Omental fat pad (tissue), 4 donors: ENCODE data around the gene SOX6. TPM values are rescaled to one million over a fixed set of nuclear protein-coding genes. Genes with fewer than 3 reads are reported as not detected.
A peak's percentile ranks its signal among the peaks of the same experiment; 100 is the strongest.

Experiments
- ATAC-seq: fragments of 150-250 bp; one replicate; pipeline ENCODE4 v1.9.1; 2016; ENCODE audit warnings: mild to moderate bottlenecking, moderate library complexity; ENCODE audit not compliant: low FRiP score
- DNase-seq: peaks from one replicate; pipeline ENCODE4 v3.0.0-alpha.2; 2019; ENCODE audit warnings: low spot score
- CTCF ChIP-seq, 3 donors: fragments of 450-650 bp; IDR thresholded peaks; one replicate each; pipeline ENCODE4 v1.5.1; 2016 to 2017; ENCODE audit warnings: antibody characterized with exemption in 3 of 3, mild to moderate bottlenecking in 3 of 3, moderate library complexity in 2 of 3
- total RNA-seq, 4 donors: library from RNA; depleted of rRNA; stranded (reverse); fragments of >200 nt; gene quantifications; one replicate each; pipeline ENCODE4 v1.1.0, GENCODE V29; 2016

The SOX6 gene
- total RNA-seq, 4 donors from 2014 or later, result 2.0 to 41.0 (median 8.9) TPM

DNA sequence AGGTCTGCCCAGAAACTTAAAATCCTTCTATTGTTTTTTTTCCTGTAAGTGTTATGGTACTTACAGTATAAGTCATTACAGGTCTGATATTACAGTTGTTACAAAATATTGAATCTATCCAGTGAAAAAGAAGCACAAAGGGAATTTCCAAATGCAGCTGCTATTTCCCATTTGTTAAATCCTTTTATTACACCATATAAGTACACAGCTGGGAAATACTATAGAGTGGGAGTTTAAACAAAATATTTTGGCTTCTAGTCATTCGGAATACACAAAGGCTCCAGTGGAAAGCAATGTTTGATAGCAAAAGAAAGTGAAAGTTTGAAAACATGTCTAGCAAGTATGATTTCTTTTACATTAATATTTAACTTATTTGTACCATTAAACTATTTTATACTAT lies 18.0 kb downstream of the SOX6 start:
- ATAC-seq (peak; percentile 41), DNase-seq (no peak)
- no peak for TF ChIP-seq CTCF (IDR thresholded peaks at IDR 0.05)

- ATAC-seq, result no peak
- TF ChIP-seq CTCF (IDR thresholded peaks at IDR 0.05), result no peak
- DNase-seq, result no peak
Measured at GRCh38 chr11:16337421-16338213, 18.7 kb downstream of the SOX6 start.

DNA sequence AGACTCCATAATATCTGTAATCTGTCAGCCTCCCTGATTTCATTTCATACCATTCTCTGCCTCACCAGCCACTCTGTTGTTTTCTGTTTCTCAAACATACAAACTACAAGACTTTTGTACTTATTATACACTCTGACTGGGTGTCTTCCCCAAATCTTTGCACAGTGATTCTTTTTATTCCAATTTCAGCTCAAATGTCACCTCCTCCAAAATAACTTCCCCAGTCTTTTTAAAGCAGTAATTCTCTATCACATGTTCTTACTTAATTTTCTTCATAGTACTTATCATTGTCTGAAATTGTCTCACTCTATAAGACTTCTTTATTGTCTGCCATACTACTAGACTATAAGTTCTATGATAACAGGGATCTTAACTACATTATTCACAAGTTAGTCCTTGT lies 19.6 kb downstream of the SOX6 start:
- DNase-seq, result no peak
- no peak for TF ChIP-seq CTCF (IDR thresholded peaks at IDR 0.05)
- ATAC-seq, result no peak

GRCh38 chr11:16336204-16336603 lies 20.1 kb downstream of the SOX6 start:
- no peak for TF ChIP-seq CTCF (IDR thresholded peaks at IDR 0.05)
- DNase-seq, result no peak
- no peak for ATAC-seq

DNA sequence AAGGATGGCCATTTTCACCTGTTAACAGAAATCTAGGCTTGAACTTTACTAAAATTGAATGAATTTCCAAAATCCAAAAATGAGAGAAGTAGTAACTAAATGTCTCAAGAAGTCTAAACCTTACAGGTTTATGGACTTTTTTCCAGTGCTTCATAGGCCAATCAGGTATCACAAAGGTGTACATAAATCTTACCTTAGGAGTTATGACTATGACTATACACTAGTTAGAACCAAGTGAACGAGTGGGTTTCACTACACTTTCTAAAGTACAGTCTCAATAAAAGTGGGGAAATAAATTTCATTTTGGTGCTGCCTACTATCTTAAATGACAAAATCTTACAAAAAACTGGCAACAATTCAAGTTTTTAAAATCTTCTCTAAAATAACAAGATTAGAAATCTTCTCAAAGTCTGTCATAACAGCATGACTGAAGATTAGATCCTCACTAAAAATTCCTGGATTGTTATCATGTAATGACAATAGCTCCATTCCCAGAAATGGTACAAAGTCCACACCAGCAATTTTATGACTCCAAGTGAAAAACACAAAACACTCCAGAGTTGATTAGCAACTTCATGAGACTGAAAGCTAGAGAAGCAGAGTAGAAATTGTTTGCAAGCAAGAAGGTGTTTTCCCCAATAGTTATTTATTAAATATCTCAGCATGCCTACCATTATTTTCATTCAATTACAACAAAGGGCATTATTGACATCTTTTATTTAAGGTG lies 20.9 kb downstream of the SOX6 start:
- ATAC-seq (no peak), DNase-seq (no peak)
- no peak for TF ChIP-seq CTCF (IDR thresholded peaks at IDR 0.05)

DNA sequence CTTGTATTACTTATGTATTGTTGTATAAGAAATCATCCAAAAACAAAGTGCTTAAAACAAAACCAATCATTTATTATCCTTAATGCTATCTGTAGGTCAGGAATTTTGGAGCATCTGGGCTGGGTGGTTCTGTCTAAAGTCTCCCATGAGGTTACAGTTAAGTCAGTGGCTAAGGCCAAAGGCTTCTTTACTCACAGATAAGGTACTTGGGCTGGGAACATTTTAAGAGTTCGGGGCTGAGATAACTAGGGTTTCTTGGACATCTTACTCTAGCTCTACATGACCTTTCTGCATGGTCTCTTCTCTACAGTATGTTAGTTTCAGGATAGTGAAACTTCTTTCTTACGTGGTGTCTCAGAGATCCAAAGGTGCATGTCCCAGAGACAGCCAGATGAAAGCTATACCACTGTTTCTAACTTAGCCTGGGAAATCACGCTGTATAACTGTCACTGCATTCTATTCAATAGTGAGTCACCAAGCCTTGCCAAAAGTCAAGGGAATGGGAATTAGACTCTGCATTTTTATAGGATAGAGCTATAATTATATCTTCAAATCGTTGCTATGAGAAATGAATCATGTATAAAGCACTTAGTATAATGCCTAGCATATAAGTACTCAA lies 29.6 kb downstream of the SOX6 start:
- no peak for TF ChIP-seq CTCF (IDR thresholded peaks at IDR 0.05)
- DNase-seq (no peak), ATAC-seq (no peak)
